Endothelial cell of umbilical vein (primary cell): Measurements from ENCODE around the gene SMIM20. TPM values are rescaled to one million over a fixed set of nuclear protein-coding genes. Genes with fewer than 3 reads are reported as not detected.

Experiments used
- BruUV-seq: library from RNA; stranded (reverse); fragments of 400-500 nt; replicated peaks from 2 replicates; lab custom pipeline; 2021; lab: Mats Ljungman, UMichigan
- CTCF ChIA-PET: fragments of 300-600, 350-600 bp; sonication (Branson Sonifier 250); formaldehyde crosslinking; loops from one replicate; lab custom pipeline; 2021; ENCODE audit warnings: antibody characterized with exemption, inconsistent platforms; lab: Charles Lee
- POLR2A ChIA-PET: fragments of 300-600, 350-600 bp; sonication (Branson Sonifier 250); formaldehyde crosslinking; loops from one replicate; lab custom pipeline; 2021; ENCODE audit warnings: antibody characterized with exemption, inconsistent platforms; lab: Charles Lee
- DNase-seq: peaks from one replicate; pipeline ENCODE4 v3.0.0-alpha.2; 2011; ENCODE audit warnings: low read depth, low spot score
- FAIRE-seq: peaks from 2 replicates; lab custom pipeline; 2011; peaks lifted over from hg19 to GRCh38; lab: Jason Lieb, UNC
- H2AFZ ChIP-seq: 2 replicates; pipeline ENCODE4 v1.6.0; 2012; ENCODE audit warnings: low read depth, low read length, control low read depth, inconsistent platforms
- H3K27ac ChIP-seq: 2 replicates; pipeline ENCODE4 v1.5.1; 2011; ENCODE audit warnings: low read depth, mild to moderate bottlenecking, control low read depth, low read length, moderate library complexity; ENCODE audit not compliant: insufficient read depth
- H3K27me3 ChIP-seq, 2 experiments: 2 replicates each; pipeline versions ENCODE4 v1.6.0 to v1.6.1; 2011; ENCODE audit warnings: low read length in 2 of 2, mixed read lengths in 1 of 2; ENCODE audit not compliant: control insufficient read depth in 2 of 2, insufficient read depth in 2 of 2
- H3K36me3 ChIP-seq, 2 experiments: 2 replicates in 1 of 2; 3 replicates in 1 of 2; pipeline ENCODE4 v1.5.1; 2011; ENCODE audit warnings: low read length in 2 of 2, mild to moderate bottlenecking in 1 of 2, moderate library complexity in 1 of 2; ENCODE audit not compliant: control insufficient read depth in 2 of 2, insufficient read depth in 2 of 2; ENCODE audit errors: extremely low read depth in 1 of 2
- H3K4me1 ChIP-seq: 3 replicates; pipeline ENCODE4 v1.5.1; 2011; ENCODE audit warnings: mild to moderate bottlenecking, low read length; ENCODE audit not compliant: control insufficient read depth, insufficient read depth; ENCODE audit errors: extremely low read depth
- H3K4me2 ChIP-seq: 2 replicates; pipeline ENCODE4 v1.6.1; 2011; ENCODE audit warnings: low read length, control low read depth, mixed read lengths; ENCODE audit not compliant: insufficient read depth
- H3K4me3 ChIP-seq, 3 experiments: fragments of 200-600 bp in 1 of 3; sonication (generic), shearing (Covaris generic) in 1 of 3; replicated peaks in 1 of 3; 2 replicates each; pipeline ENCODE4 v1.5.1; 2011 to 2016; ENCODE audit warnings: control low read depth in 3 of 3, low read length in 3 of 3, mild to moderate bottlenecking in 2 of 3, inconsistent platforms in 1 of 3, low read depth in 1 of 3, moderate library complexity in 1 of 3; ENCODE audit not compliant: insufficient read depth in 1 of 3
- H3K79me2 ChIP-seq: 2 replicates; pipeline ENCODE4 v1.6.0; 2012; ENCODE audit warnings: low read length, inconsistent platforms; ENCODE audit not compliant: control insufficient read depth, insufficient read depth
- H3K9ac ChIP-seq: replicated peaks from 2 replicates; pipeline ENCODE3; 2011; ENCODE audit warnings: low read length, control low read depth; ENCODE audit not compliant: insufficient read depth; ENCODE audit errors: extremely low read depth
- H3K9me1 ChIP-seq: replicated peaks from 3 replicates; pipeline ENCODE4 v1.6.0; 2011; ENCODE audit warnings: mild to moderate bottlenecking, low read length; ENCODE audit not compliant: control insufficient read depth, insufficient read depth; ENCODE audit errors: extremely low read depth
- H3K9me3 ChIP-seq: replicated peaks from 2 replicates; pipeline ENCODE4 v1.5.1; 2012; ENCODE audit warnings: low read length, inconsistent platforms; ENCODE audit not compliant: control insufficient read depth, insufficient read depth
- H4K20me1 ChIP-seq: replicated peaks from 2 replicates; pipeline ENCODE3; 2011; ENCODE audit warnings: mild to moderate bottlenecking, low read length; ENCODE audit not compliant: control insufficient read depth, insufficient read depth; ENCODE audit errors: extremely low read depth
- EZH2 ChIP-seq: IDR thresholded peaks from 2 replicates; pipeline ENCODE4 v1.6.1; 2012; ENCODE audit warnings: borderline replicate concordance, low read depth, mild to moderate bottlenecking, moderate library complexity, low read length, inconsistent platforms; ENCODE audit not compliant: severe bottlenecking
- FOS ChIP-seq: IDR thresholded peaks from 2 replicates; pipeline ENCODE4 v1.6.1; 2011; ENCODE audit warnings: mild to moderate bottlenecking, low read length, moderate library complexity, borderline replicate concordance; ENCODE audit not compliant: insufficient read depth
- GATA2 ChIP-seq: IDR thresholded peaks from 2 replicates; pipeline ENCODE4 v1.7.0; 2011; ENCODE audit warnings: low read depth, mild to moderate bottlenecking, moderate library complexity, mixed read lengths, low read length; ENCODE audit not compliant: insufficient read length, insufficient read depth
- JUN ChIP-seq: IDR thresholded peaks from 2 replicates; pipeline ENCODE4 v1.6.1; 2011; ENCODE audit warnings: borderline replicate concordance, low read depth; ENCODE audit not compliant: insufficient read length, insufficient read depth
- MYC ChIP-seq: IDR thresholded peaks from one replicate; pipeline ENCODE4 v1.6.1; 2011; ENCODE audit warnings: mild to moderate bottlenecking, low read depth, low read length
- POLR2A ChIP-seq: IDR thresholded peaks from 2 replicates; pipeline ENCODE4 v1.6.1; 2012; ENCODE audit warnings: low read depth, mild to moderate bottlenecking, control low read depth, low read length
- POLR2AphosphoS5 ChIP-seq: IDR thresholded peaks from 2 replicates; pipeline ENCODE4 v1.6.1; 2012; ENCODE audit warnings: low read depth, mild to moderate bottlenecking, control low read depth, low read length, moderate library complexity; ENCODE audit not compliant: insufficient read depth
- dilution Hi-C: fragments of 300-500 bp; cut with MboI; formaldehyde crosslinking; loops from one replicate; pipeline ENCODE4 v1.15.0; 2019; ENCODE audit warnings: low sequenced_read_pairs; ENCODE audit not compliant: extremely low pct_ligation_motif_present
- intact Hi-C: fragments of 100-400 bp; cut with micrococcal nuclease; formaldehyde crosslinking; loops from one replicate; pipeline ENCODE4 v1.10.0; 2022
- polyA plus RNA-seq, 4 experiments: library from polyadenylated mRNA; depleted of rRNA in 3 of 4; stranded (reverse) in 3 of 4; unstranded in 1 of 4; fragments of >200 nt; gene quantifications; 2 replicates each; pipeline versions ENCODE4 v1.2.1 to v1.2.3, GENCODE V29; 2011 to 2012; ENCODE audit warnings: missing spikeins in 1 of 4
- total RNA-seq: library from RNA; stranded (reverse); gene quantifications from 2 replicates; pipeline ENCODE4 v1.2.3, GENCODE V29; 2021
- TF ChIP-seq, protein P1 (sequence below), 2 donors: IDR thresholded peaks; 1 replicate in 1 of 2; 2 replicates in 1 of 2; pipeline ENCODE4 v1.5.1; 2011; ENCODE audit warnings: low read length in 2 of 2, mild to moderate bottlenecking in 2 of 2, moderate library complexity in 2 of 2, control low read depth in 1 of 2, inconsistent platforms in 1 of 2, low read depth in 1 of 2; ENCODE audit not compliant: insufficient read depth in 1 of 2; ENCODE audit errors: extremely low read depth in 1 of 2
- TF ChIP-seq, protein P2 (sequence below): IDR thresholded peaks from 2 replicates; pipeline ENCODE4 v1.6.1; 2011; ENCODE audit not compliant: insufficient read depth, insufficient read length

The SMIM20 gene
- total and polyA plus RNA-seq, 2 donors (not counting 3 experiments of a cell fraction or from before 2014, with no cell fraction given), result 10.2 to 19.2 TPM

DNA sequence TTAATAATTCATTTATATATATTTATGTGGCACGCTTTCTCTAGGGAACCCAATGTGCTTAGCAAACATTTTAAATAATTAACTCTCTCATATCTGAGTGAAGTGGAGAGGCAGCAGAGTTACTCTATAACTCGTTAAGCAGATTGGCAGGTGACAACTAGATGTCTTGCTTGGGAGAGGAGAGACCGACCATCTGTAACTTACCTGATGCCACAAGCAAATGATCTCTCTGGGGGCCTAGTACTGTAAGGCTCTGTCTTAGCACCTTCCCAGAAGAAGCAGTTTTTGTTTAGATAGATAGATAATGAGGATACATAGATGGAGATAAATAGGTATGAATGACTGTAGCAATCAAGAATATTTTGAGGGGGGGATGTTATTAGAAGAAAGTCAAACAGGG lies 39.4 kb upstream of the SMIM20 start:
- BruUV-seq, result no TSS peak
- Histone ChIP-seq H3K4me3 (no peak overlapping the region), H2AFZ (no peak overlapping the region), H3K27ac (no peak overlapping the region), H3K36me3 (no peaks in the 10 kb centered on the region), H3K4me2 (no peak overlapping the region), H3K79me2 (no peaks in the 10 kb centered on the region), H3K27me3 (no peaks in the 10 kb centered on the region), H3K4me1 (no peaks in the 10 kb centered on the region), H3K9ac (no peak overlapping the region), H3K9me1 (no peaks in the 10 kb centered on the region), H4K20me1 (no peaks in the 10 kb centered on the region), H3K9me3 (no peaks in the 10 kb centered on the region)
- no peak for TF ChIP-seq FOS
- TF ChIP-seq EZH2, result no peak
- TF ChIP-seq, protein P1, sequence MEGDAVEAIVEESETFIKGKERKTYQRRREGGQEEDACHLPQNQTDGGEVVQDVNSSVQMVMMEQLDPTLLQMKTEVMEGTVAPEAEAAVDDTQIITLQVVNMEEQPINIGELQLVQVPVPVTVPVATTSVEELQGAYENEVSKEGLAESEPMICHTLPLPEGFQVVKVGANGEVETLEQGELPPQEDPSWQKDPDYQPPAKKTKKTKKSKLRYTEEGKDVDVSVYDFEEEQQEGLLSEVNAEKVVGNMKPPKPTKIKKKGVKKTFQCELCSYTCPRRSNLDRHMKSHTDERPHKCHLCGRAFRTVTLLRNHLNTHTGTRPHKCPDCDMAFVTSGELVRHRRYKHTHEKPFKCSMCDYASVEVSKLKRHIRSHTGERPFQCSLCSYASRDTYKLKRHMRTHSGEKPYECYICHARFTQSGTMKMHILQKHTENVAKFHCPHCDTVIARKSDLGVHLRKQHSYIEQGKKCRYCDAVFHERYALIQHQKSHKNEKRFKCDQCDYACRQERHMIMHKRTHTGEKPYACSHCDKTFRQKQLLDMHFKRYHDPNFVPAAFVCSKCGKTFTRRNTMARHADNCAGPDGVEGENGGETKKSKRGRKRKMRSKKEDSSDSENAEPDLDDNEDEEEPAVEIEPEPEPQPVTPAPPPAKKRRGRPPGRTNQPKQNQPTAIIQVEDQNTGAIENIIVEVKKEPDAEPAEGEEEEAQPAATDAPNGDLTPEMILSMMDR (IDR thresholded peaks at IDR 0.05; ENCODE audit: extremely low read depth in 1 of 2, insufficient read depth in 1 of 2, low read depth in 1 of 2, low read length in 2 of 2), result no peak
- TF ChIP-seq GATA2, result no peak
- no peak for TF ChIP-seq JUN
- TF ChIP-seq, protein P2, sequence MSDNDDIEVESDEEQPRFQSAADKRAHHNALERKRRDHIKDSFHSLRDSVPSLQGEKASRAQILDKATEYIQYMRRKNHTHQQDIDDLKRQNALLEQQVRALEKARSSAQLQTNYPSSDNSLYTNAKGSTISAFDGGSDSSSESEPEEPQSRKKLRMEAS, result no peak
- no peak for TF ChIP-seq MYC
- no peak for TF ChIP-seq POLR2AphosphoS5
- no peak for TF ChIP-seq POLR2A
- DNase-seq (no peak), FAIRE-seq (no peak)
- dilution Hi-C loops (no loop called here), intact Hi-C loops (no loop called here)
- ChIA-PET POLR2A (no interaction called here), CTCF (no interaction called here)
